SU-DHL-6 (cell line): ENCODE measurements around the gene BLACAT1.
"Not testable (repeated sequence)": the region's sequence is repeated elsewhere in the genome, so short reads cannot be mapped to it uniquely, and the experiment has no call there.

Experiments
- H2AFZ ChIP-seq: fragments of 200-600 bp; sonication (generic); 2 replicates; pipeline ENCODE4 v1.6.1; 2014; ENCODE audit warnings: low read depth, mild to moderate bottlenecking, moderate library complexity, mixed read lengths, antibody characterized with exemption, low read length; ENCODE audit not compliant: severe bottlenecking
- H3F3A ChIP-seq: fragments of 200-600 bp; shearing (Covaris generic); 2 replicates; pipeline ENCODE4 v1.6.0; 2016; ENCODE audit warnings: antibody characterized with exemption, mild to moderate bottlenecking; ENCODE audit not compliant: insufficient read depth
- H3K27ac ChIP-seq: fragments of 200-600 bp; sonication (generic); 2 replicates; pipeline ENCODE4 v1.5.1; 2016; ENCODE audit warnings: low read depth, mild to moderate bottlenecking, low read length, moderate library complexity, mixed read lengths
- H3K27me3 ChIP-seq: fragments of 200-600 bp; sonication (generic), shearing (Covaris generic); 2 replicates; pipeline ENCODE4 v1.6.0; 2014; ENCODE audit warnings: mild to moderate bottlenecking, low read length
- H3K36me3 ChIP-seq: fragments of 200-600 bp; sonication (generic); 2 replicates; pipeline ENCODE4 v1.6.1; 2014; ENCODE audit warnings: mild to moderate bottlenecking, low read length, mixed read lengths
- H3K4me2 ChIP-seq: fragments of 300-600, 200-600 bp; shearing (Covaris generic), sonication (generic); 2 replicates; pipeline ENCODE4 v1.6.0; 2014; ENCODE audit warnings: low read length, low read depth, mild to moderate bottlenecking; ENCODE audit not compliant: poor library complexity, severe bottlenecking
- H3K4me3 ChIP-seq: fragments of 200-600 bp; sonication (generic); 2 replicates; pipeline ENCODE4 v1.5.1; 2014; ENCODE audit warnings: antibody characterized with exemption, low read length, mild to moderate bottlenecking, mixed read lengths; ENCODE audit not compliant: insufficient read depth, poor library complexity, severe bottlenecking
- H3K79me2 ChIP-seq: fragments of 200-600 bp; sonication (generic); 2 replicates; pipeline ENCODE4 v1.6.1; 2014; ENCODE audit warnings: mild to moderate bottlenecking, low read length, moderate library complexity; ENCODE audit not compliant: insufficient read depth
- H3K9ac ChIP-seq: fragments of 200-600 bp; sonication (generic); 2 replicates; pipeline ENCODE4 v1.7.0; 2014; ENCODE audit warnings: mild to moderate bottlenecking, low read length
- H3K9me2 ChIP-seq: fragments of 200-600 bp; sonication (generic); replicated peaks from 2 replicates; pipeline ENCODE4 v1.6.1; 2014; ENCODE audit warnings: low read length; ENCODE audit not compliant: insufficient read depth
- H3K9me3 ChIP-seq: fragments of 200-600 bp; sonication (generic); 2 replicates; pipeline ENCODE4 v1.6.1; 2014; ENCODE audit warnings: low read length, mixed read lengths; ENCODE audit not compliant: insufficient read depth
- H4K20me1 ChIP-seq: fragments of 200-600 bp; sonication (generic); 2 replicates; pipeline ENCODE4 v1.6.1; 2014; ENCODE audit warnings: low read depth, mild to moderate bottlenecking, antibody characterized with exemption, low read length, moderate library complexity, mixed read lengths
- EZH2phosphoT487 ChIP-seq: fragments of 200-600 bp; sonication (generic), shearing (Covaris generic); conservative IDR thresholded peaks from 2 replicates; pipeline ENCODE4 v1.6.1; 2018; ENCODE audit warnings: mild to moderate bottlenecking, antibody characterized with exemption, low read length, moderate library complexity, mixed read lengths
- TF ChIP-seq, protein P1 (sequence below): fragments of 200-600 bp; sonication (generic); IDR thresholded peaks from one replicate; pipeline ENCODE4 v1.5.1; 2017; ENCODE audit warnings: antibody characterized with exemption, mild to moderate bottlenecking, low read length, moderate library complexity; ENCODE audit not compliant: insufficient read depth, poor library complexity, severe bottlenecking

BLACAT1 gene

GRCh38 chr1:205480349-205480985 is 24.6 kb upstream of the BLACAT1 start:
- no peak overlapping the region for H3K4me3 ChIP-seq
- no peaks in the 10 kb centered on the region for H3K27me3 ChIP-seq
- no peak overlapping the region for H2AFZ ChIP-seq
- no peaks in the 10 kb centered on the region for H3K79me2 ChIP-seq
- H3K36me3 ChIP-seq: no peaks in the 10 kb centered on the region
- H3F3A ChIP-seq: no peaks in the 10 kb centered on the region
- no peak overlapping the region for H3K27ac ChIP-seq
- no peaks in the 10 kb centered on the region for H3K9me3 ChIP-seq
- no peak for TF ChIP-seq EZH2phosphoT487
- TF ChIP-seq, protein P1, sequence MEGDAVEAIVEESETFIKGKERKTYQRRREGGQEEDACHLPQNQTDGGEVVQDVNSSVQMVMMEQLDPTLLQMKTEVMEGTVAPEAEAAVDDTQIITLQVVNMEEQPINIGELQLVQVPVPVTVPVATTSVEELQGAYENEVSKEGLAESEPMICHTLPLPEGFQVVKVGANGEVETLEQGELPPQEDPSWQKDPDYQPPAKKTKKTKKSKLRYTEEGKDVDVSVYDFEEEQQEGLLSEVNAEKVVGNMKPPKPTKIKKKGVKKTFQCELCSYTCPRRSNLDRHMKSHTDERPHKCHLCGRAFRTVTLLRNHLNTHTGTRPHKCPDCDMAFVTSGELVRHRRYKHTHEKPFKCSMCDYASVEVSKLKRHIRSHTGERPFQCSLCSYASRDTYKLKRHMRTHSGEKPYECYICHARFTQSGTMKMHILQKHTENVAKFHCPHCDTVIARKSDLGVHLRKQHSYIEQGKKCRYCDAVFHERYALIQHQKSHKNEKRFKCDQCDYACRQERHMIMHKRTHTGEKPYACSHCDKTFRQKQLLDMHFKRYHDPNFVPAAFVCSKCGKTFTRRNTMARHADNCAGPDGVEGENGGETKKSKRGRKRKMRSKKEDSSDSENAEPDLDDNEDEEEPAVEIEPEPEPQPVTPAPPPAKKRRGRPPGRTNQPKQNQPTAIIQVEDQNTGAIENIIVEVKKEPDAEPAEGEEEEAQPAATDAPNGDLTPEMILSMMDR: no peak
- H3K9ac ChIP-seq: no peak overlapping the region
- no peaks in the 10 kb centered on the region for H3K9me2 ChIP-seq
- no peaks in the 10 kb centered on the region for H4K20me1 ChIP-seq
- no peak overlapping the region for H3K4me2 ChIP-seq

DNA sequence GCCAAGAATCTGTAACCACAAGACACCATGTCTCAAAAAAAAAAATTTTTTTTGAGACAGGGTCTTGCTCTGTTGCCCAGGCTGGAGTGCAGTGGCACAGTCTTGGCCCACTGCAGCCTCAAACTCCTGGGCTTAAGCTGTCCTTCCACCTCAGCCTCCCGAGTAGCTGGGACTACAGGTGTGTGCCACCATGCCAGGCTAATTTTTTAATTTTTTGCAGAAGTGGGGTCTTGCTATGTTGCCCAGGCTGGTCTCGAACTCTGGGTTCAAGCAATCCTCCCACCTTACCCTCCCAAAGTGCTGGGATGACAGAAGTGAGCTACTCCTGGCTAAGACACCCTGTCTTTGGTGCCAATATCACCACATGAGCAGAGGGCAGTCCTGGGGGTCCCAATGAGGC is 23.1 kb upstream of the BLACAT1 start:
- H3K4me2 ChIP-seq: not testable (repeated sequence)

GRCh38 chr1:205477759-205478247 is 22.0 kb upstream of the BLACAT1 start:
- TF ChIP-seq EZH2phosphoT487: no peak
- TF ChIP-seq, protein P1: no peak
- Histone ChIP-seq H3K79me2 (no peaks in the 10 kb centered on the region), H3K36me3 (no peaks in the 10 kb centered on the region), H2AFZ (no peak overlapping the region), H3K27ac (no peak overlapping the region), H3K27me3 (no peaks in the 10 kb centered on the region), H3F3A (no peaks in the 10 kb centered on the region), H3K4me3 (no peak overlapping the region), H3K9me2 (no peaks in the 10 kb centered on the region), H3K9ac (no peak overlapping the region), H3K9me3 (no peaks in the 10 kb centered on the region), H4K20me1 (no peaks in the 10 kb centered on the region), H3K4me2 (no peak overlapping the region)

More for the DNA sequence above, 23.1 kb upstream of the BLACAT1 start:
- not testable (repeated sequence) for H3F3A ChIP-seq, H3K36me3 ChIP-seq, H4K20me1 ChIP-seq, H3K79me2 ChIP-seq, H3K4me3 ChIP-seq, H2AFZ ChIP-seq, H3K9me2 ChIP-seq, H3K9ac ChIP-seq, H3K9me3 ChIP-seq, H3K27me3 ChIP-seq, H3K27ac ChIP-seq

- Histone ChIP-seq H3F3A (no peaks in the 10 kb centered on the region), H3K4me2 (no peak overlapping the region), H3K9me2 (no peaks in the 10 kb centered on the region), H4K20me1 (no peaks in the 10 kb centered on the region), H3K9me3 (no peaks in the 10 kb centered on the region), H3K4me3 (no peak overlapping the region), H3K9ac (no peak overlapping the region), H3K27ac (no peak overlapping the region), H3K36me3 (no peaks in the 10 kb centered on the region), H3K79me2 (no peaks in the 10 kb centered on the region), H3K27me3 (no peaks in the 10 kb centered on the region), H2AFZ (no peak overlapping the region)
- TF ChIP-seq, protein P1: no peak
These were observed 21.4 kb upstream of the BLACAT1 start for GRCh38 chr1:205477121-205477758.
